Measurements from ENCODE around the gene PYHIN1.

DNA sequence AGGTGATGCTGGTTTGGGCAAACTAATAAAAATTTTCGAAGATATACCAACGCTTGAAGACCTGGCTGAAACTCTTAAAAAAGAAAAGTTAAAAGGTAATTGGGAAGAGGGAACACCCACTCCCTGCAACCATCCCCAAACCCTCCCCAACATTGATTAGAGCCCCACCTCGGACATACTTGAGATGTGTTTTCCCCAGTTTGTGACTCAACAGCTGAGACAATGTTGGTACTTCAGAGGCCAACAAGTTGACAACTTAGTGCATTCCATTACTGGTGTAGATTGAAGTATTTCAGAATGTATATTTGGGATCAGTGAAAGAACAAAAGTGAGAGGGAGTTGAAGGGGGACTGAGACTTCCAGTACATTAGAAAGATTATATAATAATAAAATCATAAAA lies 83.5 kb downstream of the PYHIN1 start:
- TF ChIP-seq POLR2A (IDR thresholded peaks at IDR 0.05) (no peak), POLR2AphosphoS5 (IDR thresholded peaks at IDR 0.05) (no peak), CTCF (IDR thresholded peaks at IDR 0.05) (no peak)
